Anterior cingulate cortex (tissue), 58 donors: Measurements from ENCODE around the gene SNX6.
"Not testable (repeated sequence)": the region's sequence is repeated elsewhere in the genome, so short reads cannot be mapped to it uniquely, and the experiment has no call there.

Experiments
- DNase-seq, 58 donors: peaks; one replicate each; lab custom pipeline; 2025; lab: John Stamatoyannopoulos, UW

The SNX6 gene

DNA sequence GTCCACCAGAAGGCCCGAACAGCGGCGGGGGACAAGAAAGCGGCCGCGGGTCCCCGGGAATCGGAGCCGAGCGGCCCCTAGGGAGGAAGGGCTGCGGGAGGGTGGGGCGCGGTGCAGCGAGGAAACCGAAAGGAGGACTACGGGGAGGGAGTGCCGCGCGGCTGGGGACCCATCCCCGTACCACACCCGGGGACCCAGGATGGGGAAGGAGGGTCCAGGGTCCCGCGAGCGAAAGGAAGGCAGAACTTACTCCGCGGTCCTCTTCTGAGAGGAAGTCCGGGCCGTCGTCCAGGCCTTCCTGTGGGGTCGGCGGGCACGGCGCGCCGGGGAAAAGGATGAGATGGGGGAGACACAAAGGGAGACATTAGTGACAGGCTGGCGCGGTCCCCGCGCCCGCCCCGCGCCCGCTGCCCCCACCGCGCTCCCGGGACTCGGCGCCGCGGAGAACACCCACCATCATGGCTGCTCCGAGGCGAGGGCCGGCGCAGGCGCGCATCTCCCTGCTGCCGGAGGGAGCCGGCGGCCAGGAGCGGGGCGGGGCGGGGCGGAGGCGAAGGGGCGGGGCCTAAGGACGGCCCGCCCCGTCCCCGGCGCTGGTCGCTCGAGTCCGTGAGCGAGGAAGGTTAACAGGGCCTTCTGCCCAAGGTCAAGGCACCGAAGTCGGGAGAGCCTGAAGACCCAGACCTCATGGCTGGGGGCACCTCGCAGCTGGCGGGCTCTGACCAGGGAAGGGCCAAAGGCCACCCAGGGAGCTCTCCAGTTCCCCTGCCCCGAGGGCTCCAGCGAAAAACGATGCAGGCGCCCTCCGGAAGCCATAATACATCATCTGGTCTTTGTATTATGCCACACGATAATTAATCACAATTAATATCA is at the start of gene SNX6:
TSS of gene SNX6 (minus strand) at position 492 of the 873 bp plus-strand sequence. CDS start at position 460, 32 bp downstream.
- peak in 57 of 58 donors; percentile 28 to 91 (median 79) for DNase-seq

DNA sequence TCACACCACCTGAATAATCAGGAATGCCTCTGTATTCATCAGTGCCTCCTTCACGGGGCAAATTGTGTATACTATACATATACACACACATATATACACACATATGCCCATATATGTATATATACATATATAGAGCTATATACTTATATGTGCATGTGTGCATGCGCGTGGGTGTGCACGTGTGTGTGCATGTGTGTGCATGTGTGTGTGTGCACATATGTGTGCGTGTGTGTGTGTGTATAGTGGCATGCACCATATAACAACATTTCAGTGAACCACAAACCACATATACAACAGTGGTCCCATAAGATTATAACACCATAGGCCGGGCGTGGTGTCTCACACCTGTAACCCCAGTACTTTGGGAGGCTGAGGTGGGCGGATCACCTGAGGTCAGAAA is 48.8 kb upstream of the SNX6 start:
- no peak for DNase-seq

DNA sequence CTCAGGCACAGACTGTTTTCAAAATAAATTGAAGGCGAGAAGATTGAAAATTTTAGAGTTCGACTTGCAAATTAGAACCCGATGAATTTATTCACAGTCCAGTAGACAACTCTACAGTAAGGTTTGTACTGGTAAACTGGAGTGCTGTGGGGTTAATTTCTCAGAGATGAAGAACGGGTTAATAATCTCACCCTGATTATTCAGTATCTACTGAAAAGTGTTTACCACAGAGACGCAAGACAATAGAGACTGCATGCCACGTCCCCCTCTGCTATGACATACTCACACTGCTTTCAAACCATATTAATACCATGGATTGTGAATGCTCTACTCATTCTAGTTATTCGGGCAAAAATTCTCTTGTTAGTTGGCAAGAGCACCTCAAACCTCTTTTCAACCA is 48.4 kb upstream of the SNX6 start:
- DNase-seq: peak in 7 of 58 donors; percentile 4 to 24 (median 13)

DNA sequence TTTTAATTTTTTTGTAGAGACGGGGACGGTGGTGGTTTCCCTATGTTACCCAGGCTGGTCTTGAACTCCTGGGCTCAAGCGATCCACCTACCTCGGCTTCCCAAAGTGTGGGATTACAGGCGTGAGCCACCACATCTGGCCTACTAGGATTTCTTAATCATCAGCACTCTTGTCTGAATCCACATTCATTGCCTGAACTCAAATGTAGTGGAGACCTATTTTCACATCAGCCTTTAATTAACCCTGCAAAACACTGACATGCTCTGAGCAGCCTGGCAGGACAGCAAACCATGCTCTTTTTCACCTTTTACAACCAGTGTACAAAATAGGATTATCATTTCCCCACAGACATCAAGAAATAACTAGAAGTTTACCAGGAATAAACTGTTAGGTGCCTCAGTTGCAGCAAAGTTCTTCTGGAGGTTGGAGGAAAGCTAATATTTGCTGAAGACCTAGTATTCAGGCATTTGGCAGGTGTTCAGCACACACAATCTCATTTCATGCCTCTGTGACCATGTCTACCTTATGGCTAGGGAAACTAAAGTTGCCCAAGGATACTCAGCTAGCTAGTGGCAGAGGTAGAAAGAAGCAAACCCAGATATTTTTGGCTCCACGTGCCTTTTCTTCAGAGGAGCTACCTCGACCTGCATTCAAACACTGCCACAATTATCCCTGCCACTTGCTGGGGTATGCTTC is 46.7 kb upstream of the SNX6 start:
- no peak for DNase-seq

DNA sequence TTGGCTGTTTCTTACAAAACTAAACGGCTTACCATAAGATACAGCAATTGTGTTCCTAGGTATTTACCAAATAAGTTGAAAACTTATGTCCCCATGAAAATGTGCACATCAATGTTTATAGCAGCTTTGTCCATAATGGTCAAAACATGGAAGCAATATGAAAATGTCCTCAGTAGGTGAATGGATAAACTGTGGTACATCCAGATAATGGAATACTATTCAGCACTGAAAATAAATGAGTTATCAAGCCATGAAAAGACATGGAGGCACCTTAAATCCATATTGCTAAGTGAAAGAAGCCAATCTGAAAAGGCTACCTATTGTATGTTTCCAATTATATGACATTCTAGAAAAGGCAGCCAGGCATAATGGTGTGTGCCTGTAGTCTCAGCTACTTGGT is 43.8 kb upstream of the SNX6 start:
- no peak for DNase-seq

DNA sequence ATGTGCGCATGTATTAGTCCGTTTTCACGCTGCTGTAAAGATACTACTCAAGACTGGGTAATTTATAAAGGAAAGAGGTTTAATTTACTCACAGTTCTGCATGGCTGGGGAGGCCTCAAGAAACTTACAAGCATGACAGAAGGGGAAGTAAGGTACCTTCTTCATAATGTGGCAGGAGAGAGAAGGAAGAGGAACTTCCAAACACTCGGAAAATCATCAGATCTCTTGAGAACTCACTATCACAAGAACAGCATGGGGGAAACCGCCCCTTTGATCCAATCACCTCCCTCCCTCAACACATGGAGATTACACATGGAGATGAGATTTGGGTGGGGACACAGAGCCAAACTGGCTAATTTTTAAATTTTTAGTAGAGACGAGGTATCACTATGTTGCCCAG is 41.8 kb upstream of the SNX6 start:
- DNase-seq: no peak

DNA sequence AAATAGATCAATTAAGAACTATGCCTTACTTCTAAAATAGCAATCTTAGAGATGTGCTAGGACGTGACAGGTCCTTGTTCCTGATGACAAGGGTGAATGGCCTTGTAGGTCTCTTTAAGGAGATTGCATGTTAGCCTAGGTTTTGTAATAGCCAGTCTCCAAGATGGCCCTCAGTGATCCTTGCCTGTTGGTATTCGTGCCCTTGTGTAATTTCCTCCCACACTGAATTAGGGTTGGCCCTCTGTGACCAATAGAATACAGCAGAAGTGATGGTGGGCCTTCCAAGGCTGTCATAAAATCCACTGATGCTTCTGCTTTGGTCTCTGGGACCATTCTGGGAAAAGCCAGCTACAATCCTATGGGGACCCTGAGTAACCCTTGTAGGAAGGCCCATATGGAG is 38.2 kb upstream of the SNX6 start:
- no peak for DNase-seq

DNA sequence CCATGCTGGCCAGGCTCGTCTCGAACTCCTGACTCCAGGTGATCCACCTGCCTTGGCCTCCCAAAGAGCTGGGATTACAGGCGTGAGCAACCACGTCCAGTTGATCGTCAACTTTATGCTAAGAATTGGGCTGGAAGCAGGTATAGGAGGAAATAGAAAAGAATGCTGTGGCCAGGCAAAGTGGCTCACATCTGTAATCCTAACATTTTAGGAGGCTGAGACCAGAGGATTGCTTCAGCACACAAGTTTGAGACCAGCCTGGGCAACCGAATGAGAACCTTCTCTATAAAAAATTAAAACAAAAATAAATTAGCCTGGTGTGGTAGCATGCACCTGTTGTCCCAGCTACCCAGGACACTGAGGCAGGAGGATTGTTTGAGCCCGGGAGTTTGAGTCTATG is 37.1 kb upstream of the SNX6 start:
- DNase-seq: no peak

DNA sequence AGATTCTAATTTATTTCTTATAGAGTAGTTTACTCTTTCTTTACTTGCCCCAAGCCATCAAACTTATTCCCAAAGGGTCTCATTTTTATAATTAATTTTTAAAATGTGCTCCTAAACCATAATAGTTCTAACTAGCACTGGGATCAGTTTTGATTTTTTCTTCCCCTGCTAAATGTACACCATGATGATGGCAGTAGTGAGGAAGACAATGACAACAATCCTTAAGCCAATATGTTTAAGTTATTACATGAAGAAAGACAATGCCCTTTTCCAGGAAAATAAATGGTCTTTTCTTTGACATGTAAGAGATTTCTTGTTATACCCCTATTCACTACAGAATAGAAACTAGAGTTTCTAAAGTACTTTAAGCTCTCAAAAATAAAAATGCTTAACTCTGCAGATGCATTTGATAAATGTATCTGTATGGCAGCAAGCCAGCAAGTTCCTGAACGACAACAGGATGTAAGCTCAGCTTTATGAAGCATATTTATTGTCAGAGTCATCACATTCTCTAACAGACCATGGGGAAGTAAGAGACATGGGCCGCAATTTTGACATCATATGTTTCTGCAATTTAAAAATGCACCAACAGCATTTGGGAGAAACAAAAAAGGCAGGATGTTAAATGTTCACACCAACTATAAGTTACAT is 36.0 kb upstream of the SNX6 start:
- DNase-seq: no peak

DNA sequence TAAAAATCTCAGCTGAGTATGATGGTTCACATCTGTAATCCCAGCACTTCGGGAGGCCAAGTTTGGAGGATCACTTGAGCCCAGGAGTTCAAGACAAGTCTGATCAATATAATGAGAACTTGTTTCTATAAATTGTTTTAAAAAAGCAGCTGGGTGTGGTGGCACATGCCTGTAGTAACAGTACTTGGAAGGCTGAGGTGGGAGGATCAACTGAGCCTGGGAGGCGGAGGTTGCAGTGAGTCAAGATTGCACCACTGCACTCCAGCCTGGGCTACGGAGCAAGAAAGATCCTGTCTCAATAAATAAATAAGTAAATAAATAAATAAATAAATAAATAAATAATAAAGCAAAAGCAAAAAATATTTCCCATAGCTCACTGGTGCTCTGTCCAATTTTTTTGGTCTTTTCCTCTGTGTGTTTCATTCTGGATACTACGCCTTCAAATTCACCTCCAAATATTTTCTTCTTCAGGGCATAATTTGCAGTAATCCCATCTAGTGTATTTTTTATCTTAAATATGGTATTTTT is 32.7 kb upstream of the SNX6 start:
- no peak for DNase-seq

DNA sequence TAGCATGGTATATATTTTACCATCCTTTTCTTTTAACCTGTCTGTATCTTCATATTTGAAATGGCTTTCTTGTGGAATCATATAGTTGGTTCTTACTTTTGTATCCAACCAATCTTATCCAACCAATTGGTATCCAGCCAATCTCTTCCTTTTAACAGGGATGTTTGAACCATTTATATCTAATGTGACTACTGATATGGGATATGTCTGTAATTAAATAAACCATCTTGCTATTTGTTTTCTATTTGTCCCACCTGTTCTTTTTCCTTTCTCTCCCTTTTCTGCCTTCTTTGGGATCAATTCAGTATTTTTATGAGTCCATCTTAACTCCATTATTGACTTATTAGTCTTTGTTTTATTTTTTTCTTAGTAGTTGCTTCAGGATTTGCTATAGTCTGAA is 30.8 kb upstream of the SNX6 start:
- no peak for DNase-seq

DNA sequence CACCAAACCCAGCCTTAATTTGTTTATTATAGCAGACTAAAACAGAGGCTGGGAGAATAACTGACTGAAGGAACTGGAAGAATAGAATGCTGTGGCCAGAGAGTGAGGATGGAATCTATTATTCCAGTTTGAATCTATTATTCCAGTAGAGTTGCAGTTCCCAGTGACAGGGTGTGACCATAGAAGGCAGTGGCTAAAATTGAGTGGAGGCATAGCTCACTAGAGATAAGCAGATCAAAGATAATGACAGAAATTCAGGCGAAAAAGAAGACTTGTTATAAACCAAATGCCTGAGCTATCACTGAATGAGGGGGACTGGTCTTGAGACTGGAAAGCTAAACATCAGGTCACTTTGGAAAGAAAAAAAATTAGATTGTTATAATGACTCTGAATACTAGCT is 26.0 kb upstream of the SNX6 start:
- DNase-seq: no peak

DNA sequence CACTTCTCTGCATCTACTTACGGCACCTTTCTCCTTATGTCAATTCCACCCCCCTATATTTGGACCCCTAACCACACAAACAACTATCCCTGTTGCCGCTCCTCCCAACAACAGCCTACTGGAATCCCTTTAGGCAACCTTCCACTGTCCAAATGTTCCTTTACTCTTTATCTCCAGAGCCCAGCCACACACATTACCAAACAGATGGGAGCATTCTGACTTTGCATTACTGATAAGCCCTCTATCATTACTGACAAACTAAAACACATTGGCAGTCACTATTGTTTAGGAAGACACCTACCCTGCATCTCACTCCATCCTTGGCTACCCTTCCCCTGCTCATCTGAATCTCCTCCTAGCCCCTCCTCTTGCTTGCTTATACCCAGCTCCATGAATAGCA is 23.1 kb upstream of the SNX6 start:
- not testable (repeated sequence) for DNase-seq

DNA sequence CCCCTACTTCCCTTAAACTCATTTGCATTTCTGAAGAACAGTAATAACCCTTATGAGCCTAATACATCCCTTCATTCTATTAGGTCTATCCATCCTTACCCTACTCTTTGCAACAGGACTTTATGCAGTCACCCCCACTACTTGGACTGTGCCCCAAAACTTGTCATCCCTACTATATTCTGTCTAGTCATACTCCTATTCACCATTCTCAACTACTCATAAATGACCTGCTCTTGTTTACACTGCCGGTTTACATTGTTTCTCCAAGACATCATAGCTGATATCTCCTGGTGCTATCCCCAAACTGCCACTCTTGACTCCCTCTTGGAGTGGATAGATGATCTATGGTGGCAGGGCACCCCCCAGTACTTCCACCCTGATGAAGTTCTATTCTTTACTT is 22.4 kb upstream of the SNX6 start:
- DNase-seq: not testable (repeated sequence)

DNA sequence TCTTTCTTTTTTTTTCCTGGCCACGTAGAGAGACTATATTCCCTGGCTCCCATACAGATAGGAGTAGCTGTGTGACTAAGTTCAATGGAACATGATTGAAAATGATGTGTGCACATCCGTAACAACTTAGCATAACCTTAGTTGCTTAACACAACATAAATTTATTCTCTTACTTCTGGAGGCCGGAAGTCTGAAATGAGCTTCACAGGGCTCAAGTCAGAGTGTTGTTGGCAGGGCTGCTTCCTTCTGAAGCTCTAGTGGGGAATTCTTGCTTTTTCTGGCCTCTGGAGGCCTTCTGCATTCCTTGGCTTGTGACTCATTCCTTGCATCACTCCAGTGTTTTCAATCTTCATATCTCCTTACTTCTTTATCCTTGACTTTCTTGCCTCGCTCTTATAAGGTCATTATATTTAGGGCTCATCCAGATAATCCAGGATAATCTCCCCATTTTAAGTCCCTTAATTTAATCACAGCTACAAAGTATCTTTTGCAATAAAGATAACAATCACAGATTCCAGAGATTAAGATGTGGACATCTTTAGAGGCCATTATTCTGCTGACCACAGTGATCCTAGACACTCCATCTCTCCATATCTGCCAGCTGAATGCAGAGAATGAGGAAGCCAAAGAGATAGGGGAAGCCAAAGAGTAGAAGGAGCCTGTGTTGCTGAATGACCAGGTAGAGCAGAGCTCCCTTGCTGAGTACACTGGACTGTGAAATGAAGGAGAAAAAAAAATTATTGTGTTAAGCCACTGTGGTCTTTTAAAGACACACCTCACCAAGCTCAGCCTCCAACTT is 21.0 kb upstream of the SNX6 start:
- no peak for DNase-seq

DNA sequence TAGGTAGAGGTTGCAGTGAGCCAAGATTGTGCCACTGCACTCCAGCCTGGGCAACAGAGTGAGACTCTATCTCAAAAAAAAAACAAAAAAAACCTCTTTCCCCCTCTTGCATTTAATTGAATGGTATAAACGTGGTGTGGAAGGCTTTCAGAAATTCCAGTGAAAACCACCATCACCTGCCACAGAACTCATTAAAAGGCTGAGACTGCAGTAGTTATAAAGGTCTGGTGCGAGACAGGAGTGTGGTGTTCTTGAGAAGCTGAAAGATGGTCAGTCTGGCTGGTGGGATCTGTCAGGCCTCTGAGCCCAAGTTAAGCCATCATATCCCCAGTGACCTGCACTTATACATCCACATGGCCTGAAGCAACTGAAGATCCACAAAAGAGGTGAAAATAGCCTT is 20.1 kb upstream of the SNX6 start:
- not testable (repeated sequence) for DNase-seq

DNA sequence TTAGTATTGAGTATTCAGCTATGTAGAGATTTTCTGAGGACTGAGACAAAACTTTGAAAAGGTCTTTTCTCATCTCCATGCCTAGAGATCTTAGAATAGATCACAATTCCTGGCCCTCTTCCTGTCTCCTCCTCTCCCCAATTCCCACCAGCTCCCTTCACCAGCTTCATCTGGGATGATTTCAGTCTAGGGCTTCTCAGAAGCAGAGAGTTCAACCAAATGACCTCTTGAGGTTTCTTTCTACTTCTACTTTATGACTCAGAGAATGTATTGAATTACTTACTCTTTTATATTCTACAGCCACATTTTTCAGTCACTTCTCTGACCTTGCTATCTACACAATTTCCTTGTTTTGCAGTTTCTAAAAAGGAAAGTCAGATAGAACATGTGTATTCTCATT is 19.4 kb upstream of the SNX6 start:
- no peak for DNase-seq

DNA sequence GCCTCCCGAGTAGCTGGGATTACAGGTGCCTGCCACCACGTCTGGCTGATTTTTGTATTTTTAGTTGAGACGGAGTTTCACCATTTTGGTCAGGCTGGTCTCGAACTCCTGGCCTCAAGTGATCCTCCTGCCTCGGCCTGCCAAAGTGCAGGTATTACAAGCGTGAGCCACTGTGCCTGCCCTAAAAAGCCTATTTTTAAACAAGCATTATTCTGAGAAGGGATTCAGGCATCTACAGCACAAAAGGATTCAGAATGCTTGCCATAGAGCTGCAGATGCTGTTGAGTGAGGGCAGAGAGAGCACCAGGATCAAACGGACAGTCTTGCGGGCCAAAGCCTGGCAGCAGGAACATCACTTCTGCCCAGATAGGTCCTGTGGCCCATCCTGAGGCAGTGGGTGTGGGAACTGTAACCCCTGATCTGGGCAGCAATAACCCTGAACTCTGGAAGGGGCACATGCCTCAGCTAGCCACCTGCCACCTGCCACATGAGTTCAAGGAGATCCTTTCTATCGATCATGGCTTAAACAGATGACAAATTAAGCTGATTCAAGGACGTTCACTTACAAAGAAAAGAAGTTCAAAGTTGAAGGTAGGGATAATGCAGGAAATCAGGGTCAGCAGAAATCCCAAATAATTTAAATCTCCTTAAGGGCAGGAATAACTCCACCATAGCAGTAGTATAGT is 16.8 kb upstream of the SNX6 start:
- DNase-seq: no peak

DNA sequence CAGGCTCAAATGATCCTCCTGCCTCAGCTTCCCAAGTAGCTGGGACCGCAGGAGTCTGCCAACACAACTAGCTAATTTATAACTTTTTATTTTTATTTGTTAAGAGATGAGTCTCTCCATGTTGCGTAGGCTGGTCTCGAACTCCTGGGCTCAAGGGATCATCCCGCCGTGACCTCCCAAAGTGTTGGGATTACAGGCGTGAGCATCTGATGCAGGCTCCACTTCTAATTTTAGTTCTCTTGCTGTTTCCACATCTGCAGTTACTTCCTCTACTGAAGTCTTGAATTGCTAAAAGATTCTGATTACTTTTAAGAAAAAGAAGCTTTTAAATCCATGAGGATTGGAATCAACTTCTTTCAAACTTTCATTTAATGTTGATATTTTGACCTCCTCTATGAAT is 13.4 kb upstream of the SNX6 start:
- DNase-seq: no peak

DNA sequence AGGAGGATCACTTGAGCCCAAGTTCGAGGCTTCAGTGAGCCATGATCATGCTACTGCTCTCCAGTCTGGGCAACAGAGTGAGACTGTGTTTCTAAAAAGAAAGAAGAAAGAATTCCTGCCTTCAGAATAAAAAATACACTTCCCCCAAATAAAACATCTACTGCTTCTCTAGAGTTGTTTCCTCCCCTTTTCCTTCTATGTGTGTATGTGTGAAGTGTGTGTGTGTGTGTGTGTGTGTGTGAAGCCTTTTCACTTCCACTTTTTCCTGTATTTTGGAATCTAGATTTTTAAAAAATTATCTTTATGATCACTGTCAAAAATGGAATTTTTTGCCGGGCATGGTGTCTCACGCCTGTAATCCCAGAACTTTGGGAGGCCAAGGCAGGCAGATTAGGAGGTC is 12.6 kb upstream of the SNX6 start:
- DNase-seq: no peak
